ENCODE results near the gene OPCML. TPM values are rescaled to one million over a fixed set of nuclear protein-coding genes. Genes with fewer than 3 reads are reported as not detected.

The OPCML gene
- total RNA-seq, 2 donors from 2014 or later, result 0.34 TPM; not detected in 1

DNA sequence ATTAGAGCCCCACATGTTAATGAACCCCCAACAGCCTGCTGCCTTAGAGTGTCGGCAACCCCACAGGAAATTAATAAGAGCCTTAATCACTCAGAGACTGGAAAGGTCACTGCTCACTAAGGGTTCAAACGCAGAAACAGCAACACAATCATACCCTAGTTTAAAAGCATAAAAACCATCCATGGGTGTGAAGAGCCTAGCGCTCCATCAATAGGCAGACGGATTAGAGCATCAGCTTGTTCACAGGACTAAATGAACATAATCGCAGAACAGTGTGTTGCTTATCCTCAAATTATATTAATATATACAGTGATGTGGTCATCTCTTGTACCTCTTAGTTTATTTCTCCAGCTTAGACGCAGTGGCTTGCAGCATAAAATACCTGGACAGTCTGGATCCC, 720.7 kb downstream of the OPCML start:
- intact Hi-C loops (cut with DNase I), result no loop called here
- Histone ChIP-seq H3K27me3 (replicated peaks; ENCODE audit: insufficient read depth) (no peaks in the 10 kb centered on the region), H3K27ac (no peak overlapping the region), H3K36me3 (no peaks in the 10 kb centered on the region), H3K4me3 (no peak overlapping the region), H3K4me1 (replicated peaks) (no peaks in the 10 kb centered on the region), H3K9me3 (no peaks in the 10 kb centered on the region)
- no peak for DNase-seq (ENCODE audit: low spot score)
- TF ChIP-seq POLR2AphosphoS5 (IDR thresholded peaks at IDR 0.05) (no peak), POLR2A (IDR thresholded peaks at IDR 0.05) (no peak)
- TF ChIP-seq, protein P1, sequence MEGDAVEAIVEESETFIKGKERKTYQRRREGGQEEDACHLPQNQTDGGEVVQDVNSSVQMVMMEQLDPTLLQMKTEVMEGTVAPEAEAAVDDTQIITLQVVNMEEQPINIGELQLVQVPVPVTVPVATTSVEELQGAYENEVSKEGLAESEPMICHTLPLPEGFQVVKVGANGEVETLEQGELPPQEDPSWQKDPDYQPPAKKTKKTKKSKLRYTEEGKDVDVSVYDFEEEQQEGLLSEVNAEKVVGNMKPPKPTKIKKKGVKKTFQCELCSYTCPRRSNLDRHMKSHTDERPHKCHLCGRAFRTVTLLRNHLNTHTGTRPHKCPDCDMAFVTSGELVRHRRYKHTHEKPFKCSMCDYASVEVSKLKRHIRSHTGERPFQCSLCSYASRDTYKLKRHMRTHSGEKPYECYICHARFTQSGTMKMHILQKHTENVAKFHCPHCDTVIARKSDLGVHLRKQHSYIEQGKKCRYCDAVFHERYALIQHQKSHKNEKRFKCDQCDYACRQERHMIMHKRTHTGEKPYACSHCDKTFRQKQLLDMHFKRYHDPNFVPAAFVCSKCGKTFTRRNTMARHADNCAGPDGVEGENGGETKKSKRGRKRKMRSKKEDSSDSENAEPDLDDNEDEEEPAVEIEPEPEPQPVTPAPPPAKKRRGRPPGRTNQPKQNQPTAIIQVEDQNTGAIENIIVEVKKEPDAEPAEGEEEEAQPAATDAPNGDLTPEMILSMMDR (IDR thresholded peaks at IDR 0.05), result no peak
- WGBS, result 97% methylated on average over 6 of the region's 6 CpGs

DNA sequence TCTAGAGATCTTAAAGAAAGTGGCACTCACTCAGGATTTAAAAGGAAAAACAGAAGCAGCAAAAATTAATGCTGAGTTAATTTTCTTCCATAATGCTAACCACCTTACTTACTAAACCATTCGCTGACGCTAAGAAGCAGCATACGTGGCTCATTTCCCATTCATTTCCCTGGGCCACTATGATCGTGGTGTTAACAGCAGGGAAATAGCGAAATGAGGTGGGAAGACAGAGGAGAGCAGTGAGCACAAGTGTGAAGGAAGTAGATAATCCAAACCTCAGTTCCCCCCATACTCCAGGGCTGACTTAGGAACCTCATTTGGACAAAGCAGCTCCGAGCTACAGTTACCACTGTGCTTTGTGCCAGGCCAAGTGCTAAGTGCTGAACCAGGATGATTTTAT, 723.2 kb downstream of the OPCML start:
- WGBS, result 79% methylated on average over 6 of the region's 6 CpGs
- TF ChIP-seq, protein P1 (IDR thresholded peaks at IDR 0.05), result no peak
- TF ChIP-seq POLR2AphosphoS5 (IDR thresholded peaks at IDR 0.05), result no peak
- no peak for TF ChIP-seq POLR2A (IDR thresholded peaks at IDR 0.05)
- H3K27ac ChIP-seq, result no peak overlapping the region
- no peaks in the 10 kb centered on the region for H3K27me3 ChIP-seq (replicated peaks; ENCODE audit: insufficient read depth)
- intact Hi-C loops (cut with DNase I), result no loop called here
- no peaks in the 10 kb centered on the region for H3K4me1 ChIP-seq (replicated peaks)
- H3K4me3 ChIP-seq, result no peak overlapping the region
- DNase-seq (ENCODE audit: low spot score), result no peak
- H3K9me3 ChIP-seq, result no peaks in the 10 kb centered on the region
- H3K36me3 ChIP-seq, result no peaks in the 10 kb centered on the region

DNA sequence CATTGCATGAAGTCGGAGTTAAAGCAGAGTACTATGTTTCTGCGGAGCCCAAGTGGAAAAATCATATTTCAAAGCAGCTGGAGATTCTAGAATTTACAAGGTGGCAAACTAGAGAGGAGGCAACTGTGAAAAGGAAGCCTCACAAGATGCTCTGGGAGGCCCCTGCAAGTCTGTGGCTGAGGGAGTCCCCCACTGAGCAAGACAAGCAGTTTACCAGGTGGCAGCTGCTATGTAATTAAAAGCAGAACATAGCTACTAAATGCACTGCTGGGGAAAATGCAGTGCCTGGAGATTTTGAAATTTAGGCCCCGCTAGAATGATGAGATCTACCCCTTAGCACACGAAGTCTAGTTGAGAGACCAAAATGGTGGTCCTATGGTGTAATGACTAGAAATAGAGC, 728.0 kb downstream of the OPCML start:
- H3K27ac ChIP-seq, result no peak overlapping the region
- H3K36me3 ChIP-seq, result no peaks in the 10 kb centered on the region
- no peaks in the 10 kb centered on the region for H3K4me1 ChIP-seq (replicated peaks)
- TF ChIP-seq, protein P1 (IDR thresholded peaks at IDR 0.05), result no peak
- no peak for TF ChIP-seq POLR2A (IDR thresholded peaks at IDR 0.05)
- TF ChIP-seq POLR2AphosphoS5 (IDR thresholded peaks at IDR 0.05), result no peak
- no peaks in the 10 kb centered on the region for H3K27me3 ChIP-seq (replicated peaks; ENCODE audit: insufficient read depth)
- DNase-seq (ENCODE audit: low spot score), result no peak
- no peaks in the 10 kb centered on the region for H3K9me3 ChIP-seq
- WGBS, result 85% methylated on average over 4 of the region's 4 CpGs
- H3K4me3 ChIP-seq, result no peak overlapping the region
- intact Hi-C loops (cut with DNase I), result no loop called here

DNA sequence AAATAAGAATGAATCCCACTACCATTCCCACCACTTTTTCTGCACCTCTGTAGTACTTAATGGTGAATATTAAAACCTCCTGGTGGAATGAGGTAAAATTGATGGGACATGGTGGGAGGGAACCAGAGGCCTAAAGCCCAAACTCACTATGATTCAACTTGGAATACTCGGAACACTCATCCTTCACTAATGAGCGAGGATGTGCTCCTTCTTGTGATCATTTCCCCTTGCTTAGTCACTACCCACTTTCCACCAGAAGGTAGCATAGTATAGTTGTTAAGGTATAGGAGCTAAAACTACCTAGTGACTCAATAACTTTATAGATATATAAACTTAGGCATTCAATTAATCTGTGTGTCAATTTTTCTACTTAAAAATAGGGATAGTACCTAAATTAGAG, 728.9 kb downstream of the OPCML start:
- no peaks in the 10 kb centered on the region for H3K36me3 ChIP-seq
- no peak overlapping the region for H3K27ac ChIP-seq
- DNase-seq (ENCODE audit: low spot score), result no peak
- no peaks in the 10 kb centered on the region for H3K4me1 ChIP-seq (replicated peaks)
- TF ChIP-seq POLR2AphosphoS5 (IDR thresholded peaks at IDR 0.05), result no peak
- no peak for TF ChIP-seq POLR2A (IDR thresholded peaks at IDR 0.05)
- TF ChIP-seq, protein P1 (IDR thresholded peaks at IDR 0.05), result no peak
- 90% methylated on average over 2 of the region's 2 CpGs for WGBS
- no peaks in the 10 kb centered on the region for H3K9me3 ChIP-seq
- intact Hi-C loops (cut with DNase I), result no loop called here
- no peak overlapping the region for H3K4me3 ChIP-seq
- no peaks in the 10 kb centered on the region for H3K27me3 ChIP-seq (replicated peaks; ENCODE audit: insufficient read depth)

DNA sequence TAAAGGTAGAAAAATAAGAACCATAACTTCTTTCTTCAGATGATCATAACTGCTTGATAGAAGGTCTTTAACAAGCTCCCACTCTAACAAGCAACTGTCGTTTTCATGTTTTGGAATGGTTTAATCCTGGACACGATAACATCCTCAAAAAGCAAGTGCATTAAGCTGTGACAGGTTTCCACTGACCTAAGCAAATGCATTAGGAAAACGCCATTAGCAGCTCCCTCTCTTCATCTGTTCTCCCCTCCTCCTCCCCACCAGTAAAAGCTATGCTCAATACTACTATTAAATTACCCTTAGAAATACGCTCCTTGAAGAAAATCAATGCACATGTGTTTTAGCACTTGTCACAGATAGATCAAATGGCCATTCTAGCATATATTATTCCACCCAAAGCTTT, 729.4 kb downstream of the OPCML start:
- intact Hi-C loops (cut with DNase I), result no loop called here
- Histone ChIP-seq H3K4me1 (replicated peaks) (no peaks in the 10 kb centered on the region), H3K4me3 (no peak overlapping the region), H3K27me3 (replicated peaks; ENCODE audit: insufficient read depth) (no peaks in the 10 kb centered on the region), H3K27ac (no peak overlapping the region), H3K9me3 (no peaks in the 10 kb centered on the region), H3K36me3 (no peaks in the 10 kb centered on the region)
- DNase-seq (ENCODE audit: low spot score), result no peak
- WGBS, result 66% methylated on average over 4 of the region's 4 CpGs
- TF ChIP-seq POLR2A (IDR thresholded peaks at IDR 0.05), result no peak
- TF ChIP-seq, protein P1 (IDR thresholded peaks at IDR 0.05), result no peak

Measured in prostate gland (tissue), 2 donors.